PC-9 (cell line): ENCODE measurements around the gene GALNT9.

Experiments used
- CTCF ChIP-seq: fragments of 200-600 bp; sonication (generic); conservative IDR thresholded peaks from 2 replicates; pipeline ENCODE4 v1.6.1; 2017; ENCODE audit warnings: mixed run types, antibody characterized with exemption, mild to moderate bottlenecking, moderate library complexity
- EZH2 ChIP-seq: fragments of 200-600 bp; sonication (generic); IDR thresholded peaks from 2 replicates; pipeline ENCODE4 v1.8.0; 2017; ENCODE audit warnings: antibody characterized with exemption, low read depth

GRCh38 chr12:132170094-132170636, 159.2 kb downstream of the GALNT9 start:
- no peak for TF ChIP-seq CTCF
- TF ChIP-seq EZH2, result no peak
